Stimulated activated CD8-positive, alpha-beta memory T cell treated with anti-CD3 and anti-CD28 coated beads, Interleukin-15, amount 100 ng/mL, for 24 hours (primary cell): ENCODE data around the gene POLE.

Experiments used
- DNase-seq: peaks from one replicate; pipeline ENCODE4 v3.0.0-alpha.2; 2020; ENCODE audit warnings: low read depth

The POLE gene

GRCh38 chr12:132687211-132688164, at the start of gene POLE, which contains the start of gene PXMP2:
POLE (minus strand) TSS chr12:132687342; CDS start chr12:132687315, 27 bp downstream.
PXMP2 (plus strand) TSS chr12:132687587; CDS start chr12:132687671, 84 bp downstream.
- DNase-seq, result peak; percentile 89

GRCh38 chr12:132736913-132737312, 49.8 kb upstream of the POLE start:
- no peak for DNase-seq

GRCh38 chr12:132736378-132736777, 49.2 kb upstream of the POLE start:
- no peak for DNase-seq

GRCh38 chr12:132735496-132735895, 48.4 kb upstream of the POLE start:
- DNase-seq, result no peak

- no peak for DNase-seq
Observed at GRCh38 chr12:132734206-132734605, 47.1 kb upstream of the POLE start.

GRCh38 chr12:132731574-132731973, 44.4 kb upstream of the POLE start:
- DNase-seq, result no peak

- DNase-seq, result no peak
Observed at GRCh38 chr12:132730353-132730752, 43.2 kb upstream of the POLE start.

GRCh38 chr12:132729541-132730320, 42.6 kb upstream of the POLE start:
- no peak for DNase-seq

- no peak for DNase-seq
Observed at GRCh38 chr12:132728502-132728901, 41.4 kb upstream of the POLE start.

GRCh38 chr12:132727091-132727794, 40.1 kb upstream of the POLE start:
- no peak for DNase-seq

GRCh38 chr12:132726386-132726785, 39.2 kb upstream of the POLE start:
- DNase-seq, result no peak

- DNase-seq, result no peak
Observed at GRCh38 chr12:132724506-132725241, 37.5 kb upstream of the POLE start.

- DNase-seq, result no peak
Observed at GRCh38 chr12:132723764-132724140, 36.6 kb upstream of the POLE start.

- DNase-seq, result no peak
Observed at GRCh38 chr12:132723015-132723763, 36.0 kb upstream of the POLE start.

- DNase-seq, result no peak
Observed at GRCh38 chr12:132720606-132721345, 33.6 kb upstream of the POLE start.

- DNase-seq, result no peak
Observed at GRCh38 chr12:132719954-132720324, 32.8 kb upstream of the POLE start.

GRCh38 chr12:132719141-132719953, 32.2 kb upstream of the POLE start:
- no peak for DNase-seq

GRCh38 chr12:132718644-132719043, 31.5 kb upstream of the POLE start:
- no peak for DNase-seq
